RWPE2 (cell line): Measurements from ENCODE around the gene PBX1.

Experiments
- ATAC-seq: fragments of 200-7000 bp; cut with Tn5 transposase; 3 replicates; pipeline ENCODE4 v1.9.1; 2021; ENCODE audit warnings: low read depth
- DNase-seq: peaks from one replicate; pipeline ENCODE4 v3.0.0-alpha.2; 2020; ENCODE audit warnings: low spot score
- H3K27ac ChIP-seq: fragments of 450-650 bp; 2 replicates; pipeline ENCODE4 v1.5.1; 2017; ENCODE audit warnings: mild to moderate bottlenecking; ENCODE audit not compliant: poor library complexity, severe bottlenecking
- H3K27me3 ChIP-seq: fragments of 250-450 bp; sonication (Bioruptor Pico); 2 replicates; pipeline ENCODE4 v1.5.1; 2021; ENCODE audit warnings: mild to moderate bottlenecking, moderate library complexity; ENCODE audit not compliant: insufficient read depth, poor library complexity, severe bottlenecking
- H3K36me3 ChIP-seq: fragments of 250-450 bp; sonication (Bioruptor Pico); 2 replicates; pipeline ENCODE4 v1.5.1; 2020; ENCODE audit warnings: low read depth, mild to moderate bottlenecking, moderate library complexity
- H3K4me1 ChIP-seq: fragments of 250-450 bp; sonication (Bioruptor Pico); 2 replicates; pipeline ENCODE4 v1.5.1; 2021; ENCODE audit warnings: mild to moderate bottlenecking, moderate library complexity; ENCODE audit not compliant: insufficient read depth, poor library complexity, severe bottlenecking
- H3K4me3 ChIP-seq: fragments of 250-450 bp; sonication (Bioruptor Pico); 2 replicates; pipeline ENCODE4 v1.5.1; 2021; ENCODE audit warnings: mild to moderate bottlenecking, moderate library complexity; ENCODE audit not compliant: severe bottlenecking
- H3K9me3 ChIP-seq: fragments of 250-450 bp; sonication (Bioruptor Pico); 2 replicates; pipeline ENCODE4 v1.5.1; 2021; ENCODE audit warnings: mild to moderate bottlenecking, moderate library complexity; ENCODE audit not compliant: severe bottlenecking
- TF ChIP-seq, protein P1 (sequence below): fragments of 450-650 bp; IDR thresholded peaks from one replicate; pipeline ENCODE4 v1.5.1; 2017; ENCODE audit warnings: mild to moderate bottlenecking, moderate library complexity; ENCODE audit not compliant: poor library complexity, severe bottlenecking

PBX1 gene

DNA sequence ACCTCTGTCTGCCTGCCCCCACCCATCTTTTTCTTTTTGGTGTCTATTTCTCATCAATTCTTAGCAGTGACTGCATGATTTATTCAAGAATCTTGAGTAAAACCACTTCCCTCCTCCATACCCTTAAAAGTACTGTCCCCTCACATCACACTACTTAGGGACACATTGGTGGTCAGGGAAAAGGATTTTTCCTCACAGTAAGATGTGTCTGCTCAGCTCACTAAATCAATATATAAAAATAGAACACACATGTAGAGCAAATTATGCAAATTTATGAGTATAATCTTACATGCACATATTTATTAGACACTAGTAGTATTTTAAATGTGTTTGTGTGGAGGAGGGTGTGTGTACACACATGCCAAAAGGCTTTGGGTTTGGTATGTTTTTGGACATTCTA, 202.0 kb downstream of the PBX1 start:
- no peak overlapping the region for H3K27ac ChIP-seq
- ATAC-seq, result no peak
- DNase-seq, result no peak
- no peaks in the 10 kb centered on the region for H3K27me3 ChIP-seq
- TF ChIP-seq, protein P1, sequence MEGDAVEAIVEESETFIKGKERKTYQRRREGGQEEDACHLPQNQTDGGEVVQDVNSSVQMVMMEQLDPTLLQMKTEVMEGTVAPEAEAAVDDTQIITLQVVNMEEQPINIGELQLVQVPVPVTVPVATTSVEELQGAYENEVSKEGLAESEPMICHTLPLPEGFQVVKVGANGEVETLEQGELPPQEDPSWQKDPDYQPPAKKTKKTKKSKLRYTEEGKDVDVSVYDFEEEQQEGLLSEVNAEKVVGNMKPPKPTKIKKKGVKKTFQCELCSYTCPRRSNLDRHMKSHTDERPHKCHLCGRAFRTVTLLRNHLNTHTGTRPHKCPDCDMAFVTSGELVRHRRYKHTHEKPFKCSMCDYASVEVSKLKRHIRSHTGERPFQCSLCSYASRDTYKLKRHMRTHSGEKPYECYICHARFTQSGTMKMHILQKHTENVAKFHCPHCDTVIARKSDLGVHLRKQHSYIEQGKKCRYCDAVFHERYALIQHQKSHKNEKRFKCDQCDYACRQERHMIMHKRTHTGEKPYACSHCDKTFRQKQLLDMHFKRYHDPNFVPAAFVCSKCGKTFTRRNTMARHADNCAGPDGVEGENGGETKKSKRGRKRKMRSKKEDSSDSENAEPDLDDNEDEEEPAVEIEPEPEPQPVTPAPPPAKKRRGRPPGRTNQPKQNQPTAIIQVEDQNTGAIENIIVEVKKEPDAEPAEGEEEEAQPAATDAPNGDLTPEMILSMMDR, result no peak
- H3K4me1 ChIP-seq, result peaks cover 8% of the 10 kb centered on the region
- H3K4me3 ChIP-seq, result no peak overlapping the region
- no peaks in the 10 kb centered on the region for H3K36me3 ChIP-seq
- no peaks in the 10 kb centered on the region for H3K9me3 ChIP-seq

DNA sequence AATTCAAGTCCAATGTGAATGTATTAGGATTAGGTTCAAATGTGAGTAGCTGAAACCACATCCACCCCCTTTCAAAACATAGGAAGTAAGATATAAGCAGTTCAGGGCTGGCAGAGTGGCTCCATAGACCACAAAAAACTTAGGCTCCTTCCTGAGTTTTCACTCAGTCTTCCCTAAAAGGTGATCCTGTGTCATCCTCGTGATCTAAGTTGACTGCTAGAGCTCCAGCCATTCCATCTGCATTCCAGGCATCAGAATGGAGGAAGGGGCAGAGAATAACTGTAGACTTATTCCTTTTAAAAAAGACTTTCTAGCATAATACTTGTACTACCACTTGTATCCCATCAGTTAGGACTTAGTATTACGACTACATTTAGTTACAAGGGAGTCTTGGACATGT, 204.1 kb downstream of the PBX1 start:
- DNase-seq, result no peak
- Histone ChIP-seq H3K27ac (no peak overlapping the region), H3K36me3 (no peaks in the 10 kb centered on the region), H3K4me1 (peaks cover 25% of the 10 kb centered on the region), H3K27me3 (no peaks in the 10 kb centered on the region), H3K4me3 (no peak overlapping the region), H3K9me3 (no peaks in the 10 kb centered on the region)
- TF ChIP-seq, protein P1, result no peak
- no peak for ATAC-seq

DNA sequence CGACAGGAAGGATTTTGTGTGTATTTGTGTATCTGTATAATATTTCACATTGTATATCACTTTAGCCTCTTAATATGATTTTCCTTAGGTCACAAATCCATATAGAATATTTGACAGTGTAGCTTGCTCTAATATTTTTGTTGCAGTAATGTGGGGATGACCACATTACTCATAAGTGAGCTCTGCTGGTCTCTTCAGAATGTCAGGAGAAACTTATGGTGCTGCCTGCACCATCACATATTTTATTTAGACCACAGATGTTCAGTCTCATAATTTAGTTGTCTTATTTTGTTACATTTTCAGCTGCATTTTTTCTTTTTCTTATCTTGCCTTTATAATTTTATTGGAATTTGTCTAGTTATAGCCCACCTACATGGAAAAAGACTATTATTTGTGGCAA, 205.3 kb downstream of the PBX1 start:
- Histone ChIP-seq H3K27ac (no peak overlapping the region), H3K27me3 (no peaks in the 10 kb centered on the region), H3K4me3 (no peak overlapping the region), H3K4me1 (peaks cover 26% of the 10 kb centered on the region), H3K36me3 (no peaks in the 10 kb centered on the region), H3K9me3 (no peaks in the 10 kb centered on the region)
- DNase-seq (no peak), ATAC-seq (no peak)
- TF ChIP-seq, protein P1, result no peak

DNA sequence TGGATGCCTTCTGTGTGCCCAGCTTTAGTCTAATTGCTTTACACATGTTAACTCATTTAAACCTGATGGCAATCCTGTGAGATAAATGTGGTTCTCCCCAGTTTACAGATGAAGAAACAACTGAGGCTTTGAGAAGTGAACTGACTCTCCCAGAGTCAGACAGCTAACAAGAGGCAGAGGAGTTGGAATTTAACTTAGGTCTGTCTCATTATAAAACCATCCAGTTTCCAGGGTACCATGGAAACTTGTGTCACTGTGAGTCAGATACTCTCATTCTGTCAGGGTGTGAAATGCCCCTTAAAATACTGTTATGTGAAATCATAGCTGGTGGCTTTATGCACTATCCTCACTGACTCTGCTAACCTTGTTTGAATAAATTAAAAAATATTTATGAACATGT, 206.6 kb downstream of the PBX1 start:
- TF ChIP-seq, protein P1, result no peak
- Histone ChIP-seq H3K4me3 (no peak overlapping the region), H3K4me1 (peaks cover 26% of the 10 kb centered on the region), H3K36me3 (no peaks in the 10 kb centered on the region), H3K9me3 (no peaks in the 10 kb centered on the region), H3K27ac (no peak overlapping the region), H3K27me3 (no peaks in the 10 kb centered on the region)
- peak; percentile 54; the same call in 1 of the 3 replicates for ATAC-seq
- DNase-seq, result no peak

DNA sequence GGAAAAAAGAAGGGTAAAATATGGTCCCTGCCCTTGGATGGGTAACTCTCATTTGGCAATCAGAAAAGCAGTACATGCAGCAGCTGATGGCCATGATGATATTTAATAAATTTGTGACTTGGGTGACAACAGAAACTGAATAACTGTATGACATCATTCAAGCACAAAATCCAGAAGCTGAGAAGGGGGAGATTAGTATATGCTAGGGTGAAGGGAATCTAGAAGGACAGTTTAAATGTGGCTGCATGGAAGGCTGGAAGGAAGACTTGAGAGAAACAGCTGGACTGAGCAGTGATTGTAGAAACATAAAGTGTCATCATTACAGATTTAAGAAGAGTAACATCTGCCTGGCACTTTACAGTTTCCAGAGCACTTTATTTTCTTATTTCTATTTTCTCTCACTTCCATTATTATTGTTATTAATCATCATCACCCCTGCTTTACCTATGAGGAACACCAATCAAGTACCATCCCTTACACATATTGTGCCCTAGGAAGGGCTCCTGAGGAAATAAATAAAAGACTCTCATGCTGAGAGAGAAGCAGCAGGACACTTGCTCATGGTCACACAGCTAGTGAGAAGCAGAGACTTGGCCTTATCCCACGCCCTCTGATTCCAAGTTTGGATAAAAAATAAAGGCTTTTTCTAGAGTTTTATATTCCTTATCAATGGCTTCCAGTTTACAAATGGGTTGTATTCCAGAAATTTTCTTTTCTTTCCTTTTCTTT, 207.2 kb downstream of the PBX1 start:
- TF ChIP-seq, protein P1, result no peak
- Histone ChIP-seq H3K4me1 (peaks cover 31% of the 10 kb centered on the region), H3K9me3 (no peaks in the 10 kb centered on the region), H3K27me3 (no peaks in the 10 kb centered on the region), H3K36me3 (no peaks in the 10 kb centered on the region), H3K27ac (no peak overlapping the region), H3K4me3 (no peak overlapping the region)
- DNase-seq, result no peak
- ATAC-seq, result no peak
